SU-DHL-6 (cell line): ENCODE results near the gene TAX1BP3.

Experiments
- H2AFZ ChIP-seq: fragments of 200-600 bp; sonication (generic); 2 replicates; pipeline ENCODE4 v1.6.1; 2014; ENCODE audit warnings: low read depth, mild to moderate bottlenecking, moderate library complexity, mixed read lengths, antibody characterized with exemption, low read length; ENCODE audit not compliant: severe bottlenecking
- H3F3A ChIP-seq: fragments of 200-600 bp; shearing (Covaris generic); 2 replicates; pipeline ENCODE4 v1.6.0; 2016; ENCODE audit warnings: antibody characterized with exemption, mild to moderate bottlenecking; ENCODE audit not compliant: insufficient read depth
- H3K27ac ChIP-seq: fragments of 200-600 bp; sonication (generic); 2 replicates; pipeline ENCODE4 v1.5.1; 2016; ENCODE audit warnings: low read depth, mild to moderate bottlenecking, low read length, moderate library complexity, mixed read lengths
- H3K27me3 ChIP-seq: fragments of 200-600 bp; sonication (generic), shearing (Covaris generic); 2 replicates; pipeline ENCODE4 v1.6.0; 2014; ENCODE audit warnings: mild to moderate bottlenecking, low read length
- H3K36me3 ChIP-seq: fragments of 200-600 bp; sonication (generic); 2 replicates; pipeline ENCODE4 v1.6.1; 2014; ENCODE audit warnings: mild to moderate bottlenecking, low read length, mixed read lengths
- H3K4me2 ChIP-seq: fragments of 300-600, 200-600 bp; shearing (Covaris generic), sonication (generic); 2 replicates; pipeline ENCODE4 v1.6.0; 2014; ENCODE audit warnings: low read length, low read depth, mild to moderate bottlenecking; ENCODE audit not compliant: poor library complexity, severe bottlenecking
- H3K4me3 ChIP-seq: fragments of 200-600 bp; sonication (generic); 2 replicates; pipeline ENCODE4 v1.5.1; 2014; ENCODE audit warnings: antibody characterized with exemption, low read length, mild to moderate bottlenecking, mixed read lengths; ENCODE audit not compliant: insufficient read depth, poor library complexity, severe bottlenecking
- H3K79me2 ChIP-seq: fragments of 200-600 bp; sonication (generic); 2 replicates; pipeline ENCODE4 v1.6.1; 2014; ENCODE audit warnings: mild to moderate bottlenecking, low read length, moderate library complexity; ENCODE audit not compliant: insufficient read depth
- H3K9ac ChIP-seq: fragments of 200-600 bp; sonication (generic); 2 replicates; pipeline ENCODE4 v1.7.0; 2014; ENCODE audit warnings: mild to moderate bottlenecking, low read length
- H3K9me2 ChIP-seq: fragments of 200-600 bp; sonication (generic); replicated peaks from 2 replicates; pipeline ENCODE4 v1.6.1; 2014; ENCODE audit warnings: low read length; ENCODE audit not compliant: insufficient read depth
- H3K9me3 ChIP-seq: fragments of 200-600 bp; sonication (generic); 2 replicates; pipeline ENCODE4 v1.6.1; 2014; ENCODE audit warnings: low read length, mixed read lengths; ENCODE audit not compliant: insufficient read depth
- H4K20me1 ChIP-seq: fragments of 200-600 bp; sonication (generic); 2 replicates; pipeline ENCODE4 v1.6.1; 2014; ENCODE audit warnings: low read depth, mild to moderate bottlenecking, antibody characterized with exemption, low read length, moderate library complexity, mixed read lengths
- EZH2phosphoT487 ChIP-seq: fragments of 200-600 bp; sonication (generic), shearing (Covaris generic); conservative IDR thresholded peaks from 2 replicates; pipeline ENCODE4 v1.6.1; 2018; ENCODE audit warnings: mild to moderate bottlenecking, antibody characterized with exemption, low read length, moderate library complexity, mixed read lengths
- TF ChIP-seq, protein P1 (sequence below): fragments of 200-600 bp; sonication (generic); IDR thresholded peaks from one replicate; pipeline ENCODE4 v1.5.1; 2017; ENCODE audit warnings: antibody characterized with exemption, mild to moderate bottlenecking, low read length, moderate library complexity; ENCODE audit not compliant: insufficient read depth, poor library complexity, severe bottlenecking

Gene TAX1BP3, protein sequence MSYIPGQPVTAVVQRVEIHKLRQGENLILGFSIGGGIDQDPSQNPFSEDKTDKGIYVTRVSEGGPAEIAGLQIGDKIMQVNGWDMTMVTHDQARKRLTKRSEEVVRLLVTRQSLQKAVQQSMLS

DNA sequence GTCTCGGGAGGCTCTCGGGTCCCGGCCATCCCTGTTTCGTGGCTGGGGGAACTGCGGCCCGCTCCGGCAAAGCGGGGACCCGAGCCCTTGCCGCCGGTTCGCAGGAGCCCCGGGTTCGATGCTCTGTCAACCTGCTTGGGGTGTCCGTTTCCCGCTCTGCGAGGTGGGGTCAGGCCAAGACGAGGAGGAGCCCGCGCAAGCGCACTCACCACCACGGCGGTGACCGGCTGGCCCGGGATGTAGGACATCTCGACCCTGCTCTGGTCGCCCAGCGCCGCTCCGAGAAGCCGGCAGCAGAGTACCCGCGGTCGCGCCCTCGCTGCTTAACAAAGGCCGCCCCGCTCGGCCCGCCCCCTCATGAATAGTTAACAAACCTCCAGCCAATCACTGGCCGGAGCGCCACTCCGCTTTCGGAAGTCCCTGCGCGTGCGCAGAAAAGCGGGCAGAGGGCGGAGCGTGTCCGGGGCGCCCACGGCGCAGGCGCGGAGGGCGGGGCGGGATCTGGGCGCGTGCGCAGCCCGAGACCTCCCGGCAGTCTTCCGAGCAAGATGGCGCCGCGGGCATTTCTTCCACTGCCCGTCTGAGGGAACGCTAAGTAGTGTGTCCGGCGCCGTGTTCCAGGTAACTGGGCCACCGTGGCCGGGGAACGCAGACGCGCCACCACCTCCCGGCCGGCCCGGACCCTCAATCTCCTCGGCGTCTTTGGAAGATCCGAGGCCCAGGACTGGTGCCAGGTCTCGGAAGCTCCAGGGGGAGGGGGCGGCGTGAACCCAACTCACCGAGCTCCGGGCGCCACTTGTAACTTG, at the start of gene TAX1BP3, which contains the start of gene EMC6:
Gene TAX1BP3, minus strand, starts transcription at position 300 of the 806 bp plus-strand sequence. Its CDS starts 52 bp downstream, at position 248.
Gene EMC6, plus strand, starts transcription at position 534 of the 806 bp plus-strand sequence. CDS start 335 bp downstream, outside the sequence.
- Histone ChIP-seq H3K27ac (peak within 1 kb of the TSS; percentile 30), H3K79me2 (peaks cover 21% of the 10 kb centered on the region), H2AFZ (peak within 1 kb of the TSS; percentile 81), H3K27me3 (no peaks in the 10 kb centered on the region), H3K36me3 (no peaks in the 10 kb centered on the region), H3F3A (0 out of 2 replicates have a peak, but pooled peaks cover 7% of the 10 kb centered on the region), H4K20me1 (no peaks in the 10 kb centered on the region), H3K4me3 (peak within 1 kb of the TSS; percentile 75), H3K9ac (peak within 1 kb of the TSS; percentile 83), H3K9me2 (no peaks in the 10 kb centered on the region), H3K4me2 (peak within 1 kb of the TSS; percentile 79), H3K9me3 (no peaks in the 10 kb centered on the region)
- no peak for TF ChIP-seq EZH2phosphoT487
- TF ChIP-seq, protein P1, sequence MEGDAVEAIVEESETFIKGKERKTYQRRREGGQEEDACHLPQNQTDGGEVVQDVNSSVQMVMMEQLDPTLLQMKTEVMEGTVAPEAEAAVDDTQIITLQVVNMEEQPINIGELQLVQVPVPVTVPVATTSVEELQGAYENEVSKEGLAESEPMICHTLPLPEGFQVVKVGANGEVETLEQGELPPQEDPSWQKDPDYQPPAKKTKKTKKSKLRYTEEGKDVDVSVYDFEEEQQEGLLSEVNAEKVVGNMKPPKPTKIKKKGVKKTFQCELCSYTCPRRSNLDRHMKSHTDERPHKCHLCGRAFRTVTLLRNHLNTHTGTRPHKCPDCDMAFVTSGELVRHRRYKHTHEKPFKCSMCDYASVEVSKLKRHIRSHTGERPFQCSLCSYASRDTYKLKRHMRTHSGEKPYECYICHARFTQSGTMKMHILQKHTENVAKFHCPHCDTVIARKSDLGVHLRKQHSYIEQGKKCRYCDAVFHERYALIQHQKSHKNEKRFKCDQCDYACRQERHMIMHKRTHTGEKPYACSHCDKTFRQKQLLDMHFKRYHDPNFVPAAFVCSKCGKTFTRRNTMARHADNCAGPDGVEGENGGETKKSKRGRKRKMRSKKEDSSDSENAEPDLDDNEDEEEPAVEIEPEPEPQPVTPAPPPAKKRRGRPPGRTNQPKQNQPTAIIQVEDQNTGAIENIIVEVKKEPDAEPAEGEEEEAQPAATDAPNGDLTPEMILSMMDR: no peak

DNA sequence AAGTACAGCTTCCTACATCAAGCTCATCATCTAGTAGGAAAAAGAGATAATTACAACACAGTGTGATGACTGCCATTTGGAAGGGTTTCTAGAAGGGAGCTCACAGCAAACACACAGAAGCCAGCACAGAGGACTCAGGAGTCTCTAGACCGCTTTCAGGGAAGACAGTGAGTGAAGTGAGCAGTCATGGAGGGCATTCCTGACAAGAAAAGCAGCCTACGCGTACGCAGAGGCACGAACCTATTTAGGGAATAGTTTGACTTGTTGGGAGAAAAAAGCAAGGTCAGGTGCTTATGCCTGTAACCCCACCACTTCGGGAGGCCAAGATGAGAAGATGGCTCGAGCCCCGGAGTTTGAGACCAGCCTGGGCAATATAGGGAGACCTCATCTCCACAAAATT, 46.9 kb upstream of the TAX1BP3 start:
- Histone ChIP-seq H3K4me3 (no peak overlapping the region), H3K27me3 (no peaks in the 10 kb centered on the region), H3K36me3 (peaks cover 14% of the 10 kb centered on the region; the same call in 1 of the 2 replicates), H3K4me2 (no peak overlapping the region), H3K9me2 (no peaks in the 10 kb centered on the region), H3F3A (peaks cover 21% of the 10 kb centered on the region), H2AFZ (no peak overlapping the region), H3K9me3 (no peaks in the 10 kb centered on the region), H3K79me2 (no peaks in the 10 kb centered on the region; the same call in 1 of the 2 replicates), H4K20me1 (no peaks in the 10 kb centered on the region), H3K27ac (no peak overlapping the region), H3K9ac (no peak overlapping the region)
- TF ChIP-seq EZH2phosphoT487: no peak
- TF ChIP-seq, protein P1: no peak

DNA sequence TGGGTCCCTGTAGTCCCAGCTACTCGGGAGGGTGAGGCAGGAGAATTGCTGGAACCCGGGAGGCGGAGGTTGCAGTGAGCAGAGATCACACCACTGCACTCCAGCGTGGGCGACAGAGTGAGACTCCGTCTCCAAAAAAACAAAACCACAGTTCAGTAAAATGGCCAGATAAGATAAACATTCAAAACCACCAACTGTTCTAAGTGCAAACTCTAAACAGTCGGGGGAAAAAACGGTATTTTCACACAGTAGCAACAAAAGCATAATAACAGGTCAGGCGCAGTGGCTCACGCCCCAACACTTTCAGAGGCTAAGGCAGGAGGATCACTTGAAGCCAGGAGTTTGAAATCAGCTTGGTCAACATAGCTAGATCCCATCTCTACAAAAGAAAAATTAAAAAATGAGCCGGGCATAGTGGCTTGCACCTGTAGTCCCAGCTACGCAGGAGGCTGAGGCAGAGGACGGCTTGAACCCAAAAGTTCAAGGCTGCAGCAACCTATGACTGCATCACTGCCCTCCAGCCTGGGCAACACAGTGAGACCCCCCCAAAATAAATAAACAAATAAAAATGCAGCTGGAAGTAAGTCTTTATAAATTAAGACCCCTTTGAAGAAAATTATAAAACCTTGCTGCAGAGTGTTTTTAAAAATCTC, 44.6 kb upstream of the TAX1BP3 start:
- Histone ChIP-seq H3F3A (peaks cover 21% of the 10 kb centered on the region), H3K79me2 (no peaks in the 10 kb centered on the region), H4K20me1 (no peaks in the 10 kb centered on the region), H3K9me2 (no peaks in the 10 kb centered on the region), H3K9ac (no peak overlapping the region), H3K27me3 (no peaks in the 10 kb centered on the region), H2AFZ (no peak overlapping the region), H3K27ac (no peak overlapping the region; the same call in 1 of the 2 replicates), H3K36me3 (peaks cover 7% of the 10 kb centered on the region; the same call in 1 of the 2 replicates), H3K4me3 (no peak overlapping the region), H3K4me2 (no peak overlapping the region), H3K9me3 (no peaks in the 10 kb centered on the region)
- TF ChIP-seq EZH2phosphoT487: no peak
- TF ChIP-seq, protein P1: no peak
